ENCODE data around the gene CYP27C1.
"Not testable (repeated sequence)": the region's sequence is repeated elsewhere in the genome, so short reads cannot be mapped to it uniquely, and the experiment has no call there.

Gene CYP27C1

GRCh38 chr2:127173057-127173456 lies 47.0 kb downstream of the CYP27C1 start:
- no peak for DNase-seq (ENCODE audit: low spot score)

- DNase-seq (ENCODE audit: low spot score) = no peak
Observed at GRCh38 chr2:127172306-127172705, 47.8 kb downstream of the CYP27C1 start.

DNA sequence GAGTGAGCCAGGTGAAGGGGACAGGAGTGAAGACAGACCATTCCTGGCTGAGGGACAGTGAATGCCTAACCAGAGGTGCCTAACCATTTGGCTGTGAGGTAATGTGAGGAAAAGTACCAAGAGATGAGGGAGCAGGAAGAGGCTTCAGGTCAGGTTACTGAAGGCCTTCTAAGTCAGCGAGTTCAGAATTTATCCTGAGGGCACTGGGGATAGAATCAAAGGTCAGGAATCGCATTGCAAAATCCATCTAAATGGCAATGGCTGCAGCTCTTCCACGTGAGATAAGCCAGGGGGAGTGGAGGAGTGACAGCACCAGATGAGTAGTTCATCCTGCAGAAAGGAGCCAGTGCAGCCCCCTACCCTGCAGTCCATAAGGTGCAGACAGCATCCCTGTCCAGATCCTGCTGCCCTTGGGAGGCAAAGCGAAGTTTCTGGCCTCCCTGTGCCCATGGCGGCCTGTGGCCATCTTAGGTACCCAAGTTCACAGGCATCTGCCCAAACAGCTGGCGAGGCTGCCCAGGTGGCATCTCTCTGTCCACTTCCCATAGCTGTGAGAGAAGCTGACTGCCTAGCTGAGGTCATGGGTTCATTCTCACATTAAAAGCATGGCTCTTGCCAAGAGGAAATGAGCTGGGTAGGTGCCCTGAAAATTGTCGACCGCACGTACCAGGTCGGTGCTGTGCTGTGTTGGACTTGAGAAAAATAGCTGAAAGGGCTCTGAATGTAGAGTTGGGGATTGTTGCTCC lies 49.5 kb downstream of the CYP27C1 start:
- DNase-seq (ENCODE audit: low spot score) = no peak

DNA sequence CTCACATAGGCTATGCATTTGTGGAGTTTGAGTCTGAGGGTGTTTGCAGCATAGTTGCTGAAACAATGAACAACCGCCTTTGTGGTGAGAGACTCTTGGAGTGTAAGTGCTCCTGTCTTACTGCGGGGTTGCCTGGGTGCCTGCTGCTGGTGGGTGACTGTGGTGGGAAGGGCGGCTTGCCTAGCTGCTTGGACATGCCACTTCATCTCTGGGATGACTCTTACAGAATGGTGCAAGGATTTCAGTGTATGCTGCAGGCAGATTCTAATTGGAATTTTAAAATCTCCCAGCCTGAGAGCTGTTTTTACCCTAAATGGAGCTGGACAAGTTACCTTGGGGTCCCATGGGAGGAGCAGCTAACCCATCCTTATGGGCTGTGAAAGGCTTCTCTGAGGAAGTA lies 50.1 kb downstream of the CYP27C1 start:
- DNase-seq (ENCODE audit: low spot score) = no peak

DNA sequence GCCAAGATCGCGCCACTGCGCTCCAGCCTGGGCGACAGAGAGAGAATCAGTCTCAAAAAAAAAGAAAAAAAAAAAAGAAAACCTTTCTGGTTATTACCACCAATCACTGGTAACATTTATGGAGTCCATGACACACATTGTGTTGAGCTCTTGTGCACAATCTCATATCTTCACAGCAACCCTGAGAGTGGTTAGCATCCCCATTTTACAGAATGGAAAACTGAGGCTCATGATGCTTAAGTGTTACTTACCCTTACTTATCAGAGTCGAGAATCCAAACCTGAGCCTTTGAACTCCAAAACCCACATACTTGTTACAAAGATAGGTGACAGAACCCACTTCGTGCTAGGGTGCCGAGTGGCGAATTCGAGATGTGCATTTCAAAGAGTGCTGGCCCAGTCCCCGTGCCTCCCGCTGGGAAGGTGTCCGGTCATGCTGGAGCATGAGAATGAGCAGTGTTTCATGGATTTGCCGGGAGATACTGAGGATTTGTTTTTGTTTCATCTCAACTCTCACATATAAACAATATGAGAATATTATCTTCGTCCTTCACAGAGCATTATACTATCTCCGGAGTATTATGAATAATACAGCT lies 50.9 kb downstream of the CYP27C1 start:
- DNase-seq (ENCODE audit: low spot score) = no peak

DNA sequence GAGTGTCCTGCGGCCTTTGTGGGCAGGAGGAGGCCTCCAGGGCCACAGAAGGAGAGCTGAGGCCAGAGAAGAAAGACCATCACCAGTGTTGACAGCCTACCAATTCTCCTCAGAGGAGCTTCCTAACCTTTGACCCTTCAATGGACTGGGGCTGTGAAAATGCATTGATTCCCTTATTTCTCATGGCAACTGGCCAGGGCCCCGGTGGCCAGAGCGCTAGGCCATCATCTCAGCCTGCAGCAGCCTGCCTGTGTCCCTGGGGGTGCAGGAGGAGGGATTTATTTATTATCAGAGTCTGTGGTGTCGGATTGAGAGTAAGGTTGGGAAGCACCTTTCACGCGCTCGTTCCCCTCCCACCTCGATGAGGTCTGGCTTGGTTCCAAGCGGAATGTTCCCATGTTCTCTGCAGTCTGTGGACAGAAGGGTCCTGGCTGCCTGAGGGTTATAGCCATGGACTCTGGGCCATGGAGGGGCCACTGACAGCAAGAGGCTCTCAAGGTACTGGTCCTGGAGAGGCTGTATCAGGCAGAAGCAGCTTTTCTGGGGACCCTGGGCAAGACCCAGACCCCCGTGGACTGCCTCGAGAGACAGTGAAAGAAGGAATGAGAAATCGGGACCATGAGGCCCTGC lies 53.8 kb downstream of the CYP27C1 start:
- DNase-seq (ENCODE audit: low spot score) = no peak

DNA sequence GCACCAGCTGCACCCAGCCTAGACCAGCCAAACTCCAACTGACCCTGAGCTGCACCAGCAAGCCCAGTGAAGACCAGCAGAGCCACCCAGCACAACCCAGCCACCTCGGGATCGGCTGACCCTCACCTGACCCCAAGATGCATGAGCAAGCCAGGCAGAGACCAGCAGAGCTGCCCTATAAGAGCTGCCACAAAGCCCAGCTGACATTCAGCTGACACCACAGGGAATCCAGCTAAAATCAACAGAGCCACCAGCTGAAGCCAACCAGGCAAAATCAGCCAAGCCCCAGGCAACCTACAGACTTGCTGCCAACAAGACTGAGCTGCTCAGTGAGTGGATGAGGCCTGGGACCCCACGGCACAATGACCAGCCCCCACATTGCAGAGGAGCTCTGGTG lies 54.6 kb downstream of the CYP27C1 start:
- no peak for DNase-seq (ENCODE audit: low spot score)

GRCh38 chr2:127164761-127165538 lies 55.1 kb downstream of the CYP27C1 start:
- DNase-seq (ENCODE audit: low spot score) = no peak

GRCh38 chr2:127163921-127164320 lies 56.2 kb downstream of the CYP27C1 start:
- DNase-seq (ENCODE audit: low spot score) = no peak

GRCh38 chr2:127163090-127163406 lies 57.1 kb downstream of the CYP27C1 start:
- DNase-seq (ENCODE audit: low spot score) = not testable (repeated sequence)

- DNase-seq (ENCODE audit: low spot score) = no peak
Observed at GRCh38 chr2:127162261-127163089, 57.6 kb downstream of the CYP27C1 start.

DNA sequence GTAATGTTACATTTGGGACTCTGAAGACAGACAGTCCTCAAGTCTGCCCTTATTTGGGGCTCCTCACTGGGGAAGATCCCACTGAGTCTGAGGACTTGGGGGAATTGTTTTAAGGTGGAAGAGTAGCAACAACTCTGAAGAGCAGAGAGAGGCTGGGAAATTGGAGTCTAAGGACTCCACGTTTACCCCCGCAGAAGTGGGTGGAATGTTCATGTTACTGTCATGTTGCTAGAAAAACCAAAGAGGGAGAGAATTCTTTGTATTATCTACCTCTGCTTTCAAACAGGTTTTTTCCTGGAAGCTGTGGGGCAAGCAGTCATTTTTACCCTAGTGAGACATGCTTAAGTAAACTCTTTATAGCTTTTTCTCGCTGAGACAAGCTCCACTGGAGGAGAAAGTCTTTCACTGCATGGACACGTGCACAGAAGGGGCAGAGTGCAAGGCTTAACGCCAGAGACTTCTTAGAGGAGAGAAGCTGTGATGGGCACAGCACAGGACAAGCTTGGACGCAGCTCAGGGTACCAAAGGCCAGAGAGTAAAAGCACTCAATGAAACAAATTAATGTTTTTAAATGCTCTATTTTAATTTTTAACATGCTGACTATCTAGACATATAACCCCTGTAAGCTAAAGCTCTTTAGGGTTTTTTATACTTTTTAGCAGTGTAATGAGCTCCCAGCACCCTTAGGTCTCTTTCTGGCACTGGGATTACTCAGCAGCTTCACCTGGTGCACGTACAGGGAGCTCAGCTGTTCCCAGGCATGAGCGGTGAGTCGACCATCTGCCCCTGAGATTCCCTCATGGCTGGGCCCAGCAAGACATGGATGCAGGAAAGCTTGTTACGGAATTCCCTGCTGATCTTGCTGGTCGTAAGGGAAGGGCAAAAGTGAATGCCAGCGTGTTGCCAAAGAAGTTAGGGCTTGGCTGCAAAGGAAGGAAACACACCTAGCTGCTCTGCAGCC lies 58.6 kb downstream of the CYP27C1 start:
- no peak for DNase-seq (ENCODE audit: low spot score)

GRCh38 chr2:127160676-127161075 lies 59.4 kb downstream of the CYP27C1 start:
- no peak for DNase-seq (ENCODE audit: low spot score)

- DNase-seq (ENCODE audit: low spot score) = no peak
Observed at GRCh38 chr2:127159543-127159942, 60.6 kb downstream of the CYP27C1 start.

- DNase-seq (ENCODE audit: low spot score) = no peak
Observed at GRCh38 chr2:127158614-127159290, 61.3 kb downstream of the CYP27C1 start.

DNA sequence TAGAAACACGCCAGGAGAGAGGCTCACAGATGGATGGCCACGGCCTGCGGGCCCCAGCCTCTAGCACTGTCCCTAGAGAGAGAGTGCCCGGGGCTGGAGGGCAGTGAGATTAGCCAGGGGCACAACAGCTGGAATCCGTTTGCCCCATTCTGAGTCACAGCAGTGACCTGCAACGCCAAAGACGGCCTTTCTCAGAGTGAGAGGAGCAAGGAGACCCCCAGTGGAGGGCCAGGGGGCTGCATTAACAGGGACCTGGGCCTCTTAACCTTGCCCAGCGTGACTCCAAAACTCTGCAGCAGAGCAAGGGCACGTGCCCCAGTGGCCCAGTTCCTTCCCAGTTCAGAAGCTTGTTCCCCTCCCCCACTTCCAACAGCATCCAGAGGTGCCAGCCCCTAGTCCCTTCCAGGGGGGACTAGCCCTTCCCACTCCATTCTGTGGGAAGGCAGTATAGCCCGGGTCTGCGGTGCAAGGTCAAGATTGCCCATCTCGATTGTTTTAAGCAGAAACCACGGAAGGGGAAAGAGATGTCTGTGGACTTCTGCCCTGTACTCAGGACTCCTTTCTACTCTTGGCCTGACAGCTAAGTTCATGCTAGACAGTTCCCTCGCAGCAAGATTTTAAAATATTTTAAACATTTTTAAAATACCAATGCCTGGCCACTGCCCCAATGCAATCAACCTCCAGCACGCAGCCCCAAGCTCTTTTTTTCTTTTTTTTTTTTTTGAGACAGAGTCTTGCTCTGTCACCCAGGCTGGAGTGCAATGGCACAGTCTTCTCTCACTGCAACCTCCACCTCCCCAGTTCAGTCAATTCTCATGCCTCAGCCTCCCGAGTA lies 62.2 kb downstream of the CYP27C1 start:
- peak; percentile 67 for DNase-seq (ENCODE audit: low spot score)

GRCh38 chr2:127157114-127157513 lies 63.0 kb downstream of the CYP27C1 start:
- DNase-seq (ENCODE audit: low spot score) = no peak

DNA sequence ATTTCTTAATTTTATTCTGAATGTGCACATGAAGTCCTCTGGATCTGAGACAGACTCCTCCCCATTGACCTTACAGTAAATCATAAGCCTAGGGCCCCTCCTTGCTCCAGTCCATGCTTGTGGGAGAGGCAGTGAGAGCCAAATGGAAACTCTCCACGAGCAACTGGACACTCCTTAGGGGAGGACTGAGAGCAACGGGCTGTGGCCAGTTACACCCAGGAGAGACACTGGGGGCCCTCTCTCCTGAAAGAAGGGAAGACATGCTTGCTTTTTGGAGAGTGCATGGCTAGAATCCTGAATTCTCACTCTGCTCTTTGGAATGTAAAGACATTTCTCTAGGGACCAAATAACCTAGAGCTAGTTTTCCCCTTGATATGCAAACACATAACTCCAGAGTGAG lies 64.2 kb downstream of the CYP27C1 start:
- DNase-seq (ENCODE audit: low spot score) = no peak
